Neural cell (in vitro differentiated cells): ENCODE data around the gene SMCHD1. TPM values are rescaled to one million over a fixed set of nuclear protein-coding genes. Genes with fewer than 3 reads are reported as not detected.

ENCODE experiments used
- H2AFZ ChIP-seq: fragments of 200-600, 300-800 bp; sonication (generic), shearing (Covaris generic); 2 replicates; pipeline ENCODE4 v1.6.0; 2014; ENCODE audit warnings: low read depth, mild to moderate bottlenecking, antibody characterized with exemption, low read length, moderate library complexity
- H3F3A ChIP-seq: fragments of 200-600 bp; shearing (Covaris generic); 2 replicates; pipeline ENCODE4 v1.6.1; 2016; ENCODE audit warnings: mild to moderate bottlenecking, moderate library complexity, mixed read lengths, antibody characterized with exemption, low read length; ENCODE audit not compliant: insufficient read depth, poor library complexity, severe bottlenecking
- H3K27ac ChIP-seq: fragments of 200-600, 300-800 bp; sonication (generic), shearing (Covaris generic); 2 replicates; pipeline ENCODE4 v1.5.1; 2014; ENCODE audit warnings: mild to moderate bottlenecking, low read length, moderate library complexity
- H3K27me3 ChIP-seq: fragments of 300-800, 200-600 bp; sonication (generic), shearing (Covaris generic); 2 replicates; pipeline ENCODE4 v1.6.0; 2014; ENCODE audit warnings: mild to moderate bottlenecking, low read depth, low read length, moderate library complexity; ENCODE audit not compliant: insufficient read depth
- H3K36me3 ChIP-seq: fragments of 300-800, 200-600 bp; sonication (generic), shearing (Covaris generic); 2 replicates; pipeline ENCODE4 v1.5.1; 2014; ENCODE audit warnings: mild to moderate bottlenecking, antibody characterized with exemption, low read length, moderate library complexity; ENCODE audit not compliant: insufficient read depth
- H3K4me2 ChIP-seq: fragments of 300-800, 200-600 bp; sonication (generic), shearing (Covaris generic); 2 replicates; pipeline ENCODE4 v1.6.0; 2014; ENCODE audit warnings: mild to moderate bottlenecking, low read length
- H3K4me3 ChIP-seq: fragments of 300-800, 200-600 bp; sonication (generic), shearing (Covaris generic); 2 replicates; pipeline ENCODE4 v1.5.1; 2014; ENCODE audit warnings: mild to moderate bottlenecking, low read length, moderate library complexity
- H3K79me2 ChIP-seq: fragments of 200-600 bp; shearing (Covaris generic); replicated peaks from 2 replicates; pipeline ENCODE4 v1.6.0; 2014; ENCODE audit warnings: mild to moderate bottlenecking, low read length, moderate library complexity; ENCODE audit not compliant: insufficient read depth
- H3K9ac ChIP-seq: fragments of 300-800, 200-600 bp; sonication (generic), shearing (Covaris generic); 2 replicates; pipeline ENCODE4 v1.6.1; 2016; ENCODE audit warnings: mild to moderate bottlenecking, low read length, mixed read lengths
- H3K9me2 ChIP-seq: fragments of 200-600 bp; shearing (Covaris generic); 2 replicates; pipeline ENCODE4 v1.6.1; 2016; ENCODE audit warnings: mild to moderate bottlenecking, low read length, mixed read lengths; ENCODE audit not compliant: insufficient read depth
- H3K9me3 ChIP-seq: fragments of 200-600, 300-800 bp; sonication (generic), shearing (Covaris generic); 2 replicates; pipeline ENCODE4 v1.6.1; 2016; ENCODE audit warnings: mild to moderate bottlenecking, mixed run types, low read length, moderate library complexity, mixed read lengths
- H4K20me1 ChIP-seq: fragments of 200-600 bp; shearing (Covaris generic); 2 replicates; pipeline ENCODE4 v1.6.1; 2016; ENCODE audit warnings: mild to moderate bottlenecking, mixed run types; ENCODE audit not compliant: insufficient read depth
- EP300 ChIP-seq: fragments of 450-650 bp; conservative IDR thresholded peaks from 2 replicates; pipeline ENCODE4 v1.6.1; 2014; ENCODE audit warnings: antibody characterized with exemption, mild to moderate bottlenecking, moderate library complexity; ENCODE audit not compliant: poor library complexity, severe bottlenecking
- EZH2 ChIP-seq: fragments of 200-600, 300-800 bp; shearing (Covaris generic), sonication (generic); IDR thresholded peaks from 2 replicates; pipeline ENCODE4 v1.6.1; 2014; ENCODE audit warnings: antibody characterized with exemption, low read length, borderline replicate concordance, mild to moderate bottlenecking; ENCODE audit not compliant: insufficient read depth, poor library complexity, severe bottlenecking
- MXI1 ChIP-seq: fragments of 450-650 bp; conservative IDR thresholded peaks from 2 replicates; pipeline ENCODE4 v1.6.1; 2014; ENCODE audit warnings: antibody characterized with exemption, mild to moderate bottlenecking; ENCODE audit not compliant: poor library complexity, severe bottlenecking
- POLR2AphosphoS5 ChIP-seq: IDR thresholded peaks from 2 replicates; pipeline ENCODE4 v1.6.1; 2012
- RAD21 ChIP-seq: fragments of 450-650 bp; conservative IDR thresholded peaks from 2 replicates; pipeline ENCODE4 v1.6.1; 2014; ENCODE audit warnings: antibody characterized with exemption, mild to moderate bottlenecking, moderate library complexity
- SMC3 ChIP-seq: fragments of 450-650 bp; conservative IDR thresholded peaks from 2 replicates; pipeline ENCODE4 v1.6.1; 2014; ENCODE audit warnings: antibody characterized with exemption, mild to moderate bottlenecking, moderate library complexity; ENCODE audit not compliant: poor library complexity
- TAF1 ChIP-seq: IDR thresholded peaks from 2 replicates; pipeline ENCODE4 v1.6.1; 2012; ENCODE audit warnings: low read depth
- polyA plus RNA-seq: library from polyadenylated mRNA; depleted of rRNA; stranded (reverse); fragments of >200 nt; gene quantifications from 2 replicates; pipeline ENCODE4 v1.2.3, GENCODE V29; 2014
- TF ChIP-seq, protein P1 (sequence below): IDR thresholded peaks from 2 replicates; pipeline ENCODE4 v1.6.1; 2012; ENCODE audit warnings: borderline replicate concordance
- TF ChIP-seq, protein P2 (sequence below): fragments of 450-650 bp; IDR thresholded peaks from 2 replicates; pipeline ENCODE4 v1.5.1; 2014; ENCODE audit warnings: antibody characterized with exemption, mild to moderate bottlenecking, moderate library complexity; ENCODE audit not compliant: poor library complexity, severe bottlenecking

SMCHD1 gene
- polyA plus RNA-seq, 1 donor from 2014 or later = 49.4 TPM

DNA sequence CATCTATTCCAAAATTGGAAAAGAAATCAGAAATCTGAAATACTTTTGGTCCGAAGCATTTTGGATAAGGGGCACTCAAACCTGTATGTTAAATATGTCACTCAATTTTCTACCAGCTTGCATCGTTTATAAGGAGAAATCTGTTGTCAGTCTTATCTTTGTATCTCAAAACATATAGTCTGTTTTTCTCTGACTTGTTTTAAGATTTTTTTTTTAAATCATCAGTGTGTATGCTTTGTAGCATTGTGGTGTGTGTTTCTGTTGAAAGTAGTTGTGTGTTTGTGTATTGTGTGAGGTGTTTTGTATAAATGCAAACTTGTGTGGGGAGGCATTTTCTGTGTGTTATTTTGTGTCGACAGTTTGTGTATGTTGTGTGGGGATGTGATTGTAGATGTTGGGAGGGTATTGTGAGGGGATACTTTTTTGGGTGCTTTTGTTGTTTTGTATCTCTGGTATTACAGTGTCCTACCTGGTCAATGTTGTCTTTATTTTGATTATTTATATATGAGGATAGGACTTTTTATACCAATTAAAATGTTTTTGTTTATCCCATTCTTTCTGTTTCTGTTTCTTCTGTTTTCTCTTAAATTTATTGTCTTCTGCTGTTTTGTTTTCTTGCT lies 30.9 kb downstream of the SMCHD1 start:
- H4K20me1 ChIP-seq = no peaks in the 10 kb centered on the region
- H3K4me2 ChIP-seq = no peak overlapping the region
- H3K9ac ChIP-seq = no peak overlapping the region
- H2AFZ ChIP-seq = no peak overlapping the region
- TF ChIP-seq TAF1 = no peak
- no peak for TF ChIP-seq SMC3
- TF ChIP-seq, protein P1, sequence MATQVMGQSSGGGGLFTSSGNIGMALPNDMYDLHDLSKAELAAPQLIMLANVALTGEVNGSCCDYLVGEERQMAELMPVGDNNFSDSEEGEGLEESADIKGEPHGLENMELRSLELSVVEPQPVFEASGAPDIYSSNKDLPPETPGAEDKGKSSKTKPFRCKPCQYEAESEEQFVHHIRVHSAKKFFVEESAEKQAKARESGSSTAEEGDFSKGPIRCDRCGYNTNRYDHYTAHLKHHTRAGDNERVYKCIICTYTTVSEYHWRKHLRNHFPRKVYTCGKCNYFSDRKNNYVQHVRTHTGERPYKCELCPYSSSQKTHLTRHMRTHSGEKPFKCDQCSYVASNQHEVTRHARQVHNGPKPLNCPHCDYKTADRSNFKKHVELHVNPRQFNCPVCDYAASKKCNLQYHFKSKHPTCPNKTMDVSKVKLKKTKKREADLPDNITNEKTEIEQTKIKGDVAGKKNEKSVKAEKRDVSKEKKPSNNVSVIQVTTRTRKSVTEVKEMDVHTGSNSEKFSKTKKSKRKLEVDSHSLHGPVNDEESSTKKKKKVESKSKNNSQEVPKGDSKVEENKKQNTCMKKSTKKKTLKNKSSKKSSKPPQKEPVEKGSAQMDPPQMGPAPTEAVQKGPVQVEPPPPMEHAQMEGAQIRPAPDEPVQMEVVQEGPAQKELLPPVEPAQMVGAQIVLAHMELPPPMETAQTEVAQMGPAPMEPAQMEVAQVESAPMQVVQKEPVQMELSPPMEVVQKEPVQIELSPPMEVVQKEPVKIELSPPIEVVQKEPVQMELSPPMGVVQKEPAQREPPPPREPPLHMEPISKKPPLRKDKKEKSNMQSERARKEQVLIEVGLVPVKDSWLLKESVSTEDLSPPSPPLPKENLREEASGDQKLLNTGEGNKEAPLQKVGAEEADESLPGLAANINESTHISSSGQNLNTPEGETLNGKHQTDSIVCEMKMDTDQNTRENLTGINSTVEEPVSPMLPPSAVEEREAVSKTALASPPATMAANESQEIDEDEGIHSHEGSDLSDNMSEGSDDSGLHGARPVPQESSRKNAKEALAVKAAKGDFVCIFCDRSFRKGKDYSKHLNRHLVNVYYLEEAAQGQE = no peak
- no peak for TF ChIP-seq MXI1
- TF ChIP-seq EZH2 = no peak
- TF ChIP-seq EP300 = no peak
- TF ChIP-seq, protein P2, sequence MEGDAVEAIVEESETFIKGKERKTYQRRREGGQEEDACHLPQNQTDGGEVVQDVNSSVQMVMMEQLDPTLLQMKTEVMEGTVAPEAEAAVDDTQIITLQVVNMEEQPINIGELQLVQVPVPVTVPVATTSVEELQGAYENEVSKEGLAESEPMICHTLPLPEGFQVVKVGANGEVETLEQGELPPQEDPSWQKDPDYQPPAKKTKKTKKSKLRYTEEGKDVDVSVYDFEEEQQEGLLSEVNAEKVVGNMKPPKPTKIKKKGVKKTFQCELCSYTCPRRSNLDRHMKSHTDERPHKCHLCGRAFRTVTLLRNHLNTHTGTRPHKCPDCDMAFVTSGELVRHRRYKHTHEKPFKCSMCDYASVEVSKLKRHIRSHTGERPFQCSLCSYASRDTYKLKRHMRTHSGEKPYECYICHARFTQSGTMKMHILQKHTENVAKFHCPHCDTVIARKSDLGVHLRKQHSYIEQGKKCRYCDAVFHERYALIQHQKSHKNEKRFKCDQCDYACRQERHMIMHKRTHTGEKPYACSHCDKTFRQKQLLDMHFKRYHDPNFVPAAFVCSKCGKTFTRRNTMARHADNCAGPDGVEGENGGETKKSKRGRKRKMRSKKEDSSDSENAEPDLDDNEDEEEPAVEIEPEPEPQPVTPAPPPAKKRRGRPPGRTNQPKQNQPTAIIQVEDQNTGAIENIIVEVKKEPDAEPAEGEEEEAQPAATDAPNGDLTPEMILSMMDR = no peak
- TF ChIP-seq POLR2AphosphoS5 = no peak
- TF ChIP-seq RAD21 = no peak
- no peaks in the 10 kb centered on the region for H3K36me3 ChIP-seq
- no peaks in the 10 kb centered on the region for H3K9me2 ChIP-seq
- H3K27me3 ChIP-seq = no peaks in the 10 kb centered on the region
- no peak overlapping the region for H3K27ac ChIP-seq
- H3K79me2 ChIP-seq = peaks cover 15% of the 10 kb centered on the region
- no peaks in the 10 kb centered on the region for H3F3A ChIP-seq
- no peaks in the 10 kb centered on the region for H3K9me3 ChIP-seq
- no peak overlapping the region for H3K4me3 ChIP-seq

DNA sequence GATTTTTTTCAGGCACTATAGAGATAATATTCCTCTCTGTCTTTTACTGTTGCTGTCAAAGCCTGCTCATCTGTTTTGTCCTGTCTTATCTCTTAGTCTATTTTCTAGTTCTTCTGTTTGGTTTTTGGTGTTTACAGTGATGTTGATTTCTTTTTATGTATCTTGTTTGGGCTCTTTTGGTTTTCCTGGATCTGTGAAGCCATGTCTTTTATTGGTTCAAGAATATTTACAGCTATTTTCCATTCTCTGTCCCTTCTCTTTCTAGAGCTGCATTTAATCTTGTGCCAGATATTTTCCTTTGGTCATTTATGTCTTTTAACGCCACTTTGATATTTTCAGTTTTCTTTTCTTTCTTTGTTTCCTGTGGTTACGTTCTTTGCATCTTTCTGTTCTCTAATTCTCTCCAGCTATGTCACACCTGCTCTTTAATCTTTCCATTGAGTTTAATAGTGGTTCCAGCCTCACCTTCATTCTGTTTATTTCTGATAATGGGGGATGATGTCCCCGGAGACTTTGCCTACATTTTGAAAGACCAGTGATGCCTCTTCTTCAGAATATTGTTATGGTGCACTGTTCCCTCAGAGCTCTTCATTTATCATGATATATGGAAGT lies 32.0 kb downstream of the SMCHD1 start:
- Histone ChIP-seq H3K9ac (no peak overlapping the region), H3K36me3 (no peaks in the 10 kb centered on the region), H3K27me3 (no peaks in the 10 kb centered on the region), H3F3A (no peaks in the 10 kb centered on the region), H3K9me3 (no peaks in the 10 kb centered on the region), H3K9me2 (no peaks in the 10 kb centered on the region), H3K4me3 (no peak overlapping the region), H4K20me1 (no peaks in the 10 kb centered on the region), H2AFZ (no peak overlapping the region), H3K4me2 (no peak overlapping the region), H3K27ac (no peak overlapping the region), H3K79me2 (peaks cover 15% of the 10 kb centered on the region)
- TF ChIP-seq TAF1 (no peak), EZH2 (no peak), EP300 (no peak)
- TF ChIP-seq, protein P1 = no peak
